Natural killer cell (primary cell): ENCODE data around the gene CSNK1D. TPM values are rescaled to one million over a fixed set of nuclear protein-coding genes. Genes with fewer than 3 reads are reported as not detected.
A peak's percentile ranks its signal among the peaks of the same experiment; 100 is the strongest.

Experiments used
- ATAC-seq, 3 donors: fragments of 150-1000 bp in 2 of 3; fragments of 200-7000 bp in 1 of 3; cut with Tn5 transposase; 1 replicate in 1 of 3; 2 replicates in 2 of 3; pipeline ENCODE4 v1.10.0; 2021; ENCODE audit warnings: mild to moderate bottlenecking in 2 of 3, moderate library complexity in 2 of 3
- DNase-seq, 2 donors: peaks; one replicate each; pipeline versions ENCODE4 v3.0.0 to v3.0.0-alpha.2; 2013 to 2021; ENCODE audit warnings: mixed read lengths in 1 of 2
- H3K27ac ChIP-seq: one replicate; pipeline ENCODE4 v1.5.1; 2013; ENCODE audit warnings: mild to moderate bottlenecking, low read length
- H3K27me3 ChIP-seq: one replicate; pipeline ENCODE4 v1.6.1; 2013; ENCODE audit warnings: low read length; ENCODE audit not compliant: control insufficient read depth, insufficient read depth
- H3K36me3 ChIP-seq: one replicate; pipeline ENCODE4 v1.6.1; 2013; ENCODE audit warnings: low read length; ENCODE audit not compliant: control insufficient read depth, insufficient read depth
- H3K4me1 ChIP-seq: one replicate; pipeline ENCODE4 v1.6.1; 2013; ENCODE audit warnings: low read length; ENCODE audit not compliant: control insufficient read depth, insufficient read depth
- H3K4me3 ChIP-seq: one replicate; pipeline ENCODE4 v1.5.1; 2013; ENCODE audit warnings: low read length
- H3K9me3 ChIP-seq: one replicate; pipeline ENCODE4 v1.6.1; 2013; ENCODE audit warnings: low read length; ENCODE audit not compliant: control insufficient read depth, insufficient read depth
- H3K27ac Mint-ChIP-seq, 2 donors: one replicate each; pipeline ENCODE4 v1.8.0; 2022; ENCODE audit warnings: mild to moderate bottlenecking in 2 of 2, mixed read lengths in 2 of 2, moderate library complexity in 1 of 2
- H3K27me3 Mint-ChIP-seq, 2 donors: one replicate each; pipeline ENCODE4 v1.8.0; 2022; ENCODE audit warnings: low read depth in 2 of 2, mixed read lengths in 2 of 2
- H3K36me3 Mint-ChIP-seq: one replicate; pipeline ENCODE4 v1.8.0; 2022; ENCODE audit warnings: mixed read lengths
- H3K4me1 Mint-ChIP-seq, 2 donors: one replicate each; pipeline ENCODE4 v1.8.0; 2022; ENCODE audit warnings: mixed read lengths in 2 of 2
- H3K4me3 Mint-ChIP-seq: one replicate; pipeline ENCODE4 v1.8.0; 2022; ENCODE audit warnings: mild to moderate bottlenecking, moderate library complexity, mixed read lengths
- H3K9me3 Mint-ChIP-seq, 2 donors: one replicate each; pipeline ENCODE4 v1.8.0; 2022; ENCODE audit warnings: mixed read lengths in 2 of 2
- CTCF ChIP-seq: fragments of 200-600 bp; IDR thresholded peaks from one replicate; pipeline ENCODE4 v1.8.0; 2022; ENCODE audit warnings: antibody characterized with exemption
- WGBS: methylation state at CpG from one replicate; pipeline ENCODE4 v1.1.7; 2013; ENCODE audit warnings: missing lambda C conversion rate; ENCODE audit not compliant: insufficient coverage; 5-methylcytosine and 5-hydroxymethylcytosine counted together
- intact Hi-C: fragments of 100-400 bp; cut with micrococcal nuclease; formaldehyde crosslinking; loops from one replicate; pipeline ENCODE4 v1.14.2; 2022
- total RNA-seq, 4 donors: library from RNA; stranded (reverse); fragments of 120-200 nt in 1 of 4; gene quantifications; one replicate each; pipeline versions ENCODE4 v1.2.3 to v1.2.4, GENCODE V29; 2013 to 2022

Gene CSNK1D
- total RNA-seq, 3 donors from 2014 or later (not counting 1 experiment from before 2014, with no cell fraction given), result 423 to 475 (median 468) TPM

GRCh38 chr17:82215095-82215971, 58.2 kb downstream of the CSNK1D start:
- Mint-ChIP-seq H3K4me1 (peaks cover 28 to 53% of the 10 kb centered on the region in 2 donors), H3K9me3 (no peaks in the 10 kb centered on the region), H3K36me3 (no peaks in the 10 kb centered on the region), H3K27me3 (no peaks in the 10 kb centered on the region), H3K4me3 (peak overlapping the region; percentile 78), H3K27ac (peak overlapping the region; percentile 92 to 96)
- ATAC-seq (no peak), DNase-seq (peak in 1 of 2 donors; percentile 44)
- Histone ChIP-seq H3K36me3 (no peaks in the 10 kb centered on the region), H3K27me3 (no peaks in the 10 kb centered on the region), H3K4me1 (peaks cover 74% of the 10 kb centered on the region), H3K9me3 (no peaks in the 10 kb centered on the region), H3K27ac (peak overlapping the region; percentile 94), H3K4me3 (no peak overlapping the region)
- intact Hi-C loops, result loop anchor here (5.0 kb wide), 1 partner anchor 82 kb away; no protein-coding TSS in a partner anchor
- TF ChIP-seq CTCF, result no peak
- 85% methylated on average over 25 of the region's 25 CpGs for WGBS

GRCh38 chr17:82214012-82214628, 59.4 kb downstream of the CSNK1D start:
- H3K9me3 Mint-ChIP-seq, result no peaks in the 10 kb centered on the region
- H3K4me3 Mint-ChIP-seq, result peak overlapping the region; percentile 78
- no peak overlapping the region for H3K27ac ChIP-seq
- no peaks in the 10 kb centered on the region for H3K36me3 Mint-ChIP-seq
- no peak overlapping the region for H3K4me3 ChIP-seq
- peaks cover 29 to 59% of the 10 kb centered on the region in 2 donors for H3K4me1 Mint-ChIP-seq
- H3K27me3 Mint-ChIP-seq, result no peaks in the 10 kb centered on the region
- ATAC-seq (no peak), DNase-seq (no peak)
- 87% methylated on average over 11 of the region's 11 CpGs for WGBS
- H3K4me1 ChIP-seq, result peaks cover 69% of the 10 kb centered on the region
- no peaks in the 10 kb centered on the region for H3K36me3 ChIP-seq
- TF ChIP-seq CTCF, result no peak
- no peaks in the 10 kb centered on the region for H3K9me3 ChIP-seq
- intact Hi-C loops, result no loop called here
- H3K27me3 ChIP-seq, result no peaks in the 10 kb centered on the region
- H3K27ac Mint-ChIP-seq, result peak overlapping the region; percentile 92 to 96

- Mint-ChIP-seq H3K36me3 (no peaks in the 10 kb centered on the region), H3K9me3 (no peaks in the 10 kb centered on the region), H3K4me1 (peaks cover 36 to 59% of the 10 kb centered on the region in 2 donors), H3K4me3 (peak overlapping the region; percentile 84), H3K27ac (peak overlapping the region; percentile 92 to 96), H3K27me3 (no peaks in the 10 kb centered on the region)
- WGBS, result 10% methylated on average over 35 of the region's 37 CpGs
- intact Hi-C loops, result no loop called here
- ATAC-seq, result peak; percentile 29 to 38 (median 30)
- Histone ChIP-seq H3K27me3 (no peaks in the 10 kb centered on the region), H3K4me3 (peak overlapping the region; percentile 27), H3K4me1 (peaks cover 69% of the 10 kb centered on the region), H3K27ac (peak overlapping the region; percentile 41), H3K9me3 (no peaks in the 10 kb centered on the region), H3K36me3 (no peaks in the 10 kb centered on the region)
- peak; percentile 73 to 83 for DNase-seq
- no peak for TF ChIP-seq CTCF
Measured at GRCh38 chr17:82213251-82214011, 60.1 kb downstream of the CSNK1D start.
